ENCODE data around the gene GINM1.

The GINM1 gene

GRCh38 chr6:149567194-149567586, 1.0 kb downstream of the GINM1 start:
- no peaks in the 10 kb centered on the region for H3K9me3 Mint-ChIP-seq
- H3K36me3 Mint-ChIP-seq, result no peaks in the 10 kb centered on the region
- no peak for ATAC-seq
- H3K27me3 Mint-ChIP-seq, result no peaks in the 10 kb centered on the region
- H3K27ac Mint-ChIP-seq, result peak overlapping the region; percentile 93
- H3K4me1 Mint-ChIP-seq, result peaks cover 28% of the 10 kb centered on the region
- peak overlapping the region; percentile 94 for H3K4me3 Mint-ChIP-seq

DNA sequence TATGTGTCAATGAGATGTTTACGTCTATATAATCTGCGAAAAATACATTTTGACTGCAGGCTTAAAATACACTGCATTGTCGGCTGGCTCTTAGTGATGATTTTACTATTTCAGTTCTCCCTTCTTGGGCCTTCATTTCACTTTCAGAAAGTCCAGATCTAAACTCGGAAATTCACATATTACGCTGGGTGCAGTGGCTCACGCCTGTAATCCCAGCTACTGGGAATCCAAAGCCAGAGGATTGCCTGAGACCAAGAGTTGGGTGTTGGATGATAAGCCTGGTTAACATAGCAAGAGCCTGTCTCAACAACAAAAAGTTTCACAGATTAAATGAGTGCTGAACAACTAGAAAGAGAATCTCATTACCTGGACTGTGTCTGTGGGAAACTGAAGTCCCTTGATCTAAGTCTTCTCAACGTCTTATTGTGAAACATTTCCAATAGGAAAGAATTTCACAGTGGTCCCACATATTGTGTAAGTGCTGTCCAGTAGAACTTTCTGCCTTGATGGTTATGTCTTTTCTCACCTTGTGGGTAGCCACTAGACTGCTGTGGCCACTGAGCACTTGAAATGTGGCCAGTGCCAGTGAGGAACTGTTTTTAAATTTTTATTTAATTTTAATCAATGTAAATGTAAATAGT, 1.9 kb downstream of the GINM1 start:
- no peak for ATAC-seq
- H3K4me1 Mint-ChIP-seq, result peaks cover 28% of the 10 kb centered on the region
- peak overlapping the region; percentile 94 for H3K4me3 Mint-ChIP-seq
- no peaks in the 10 kb centered on the region for H3K36me3 Mint-ChIP-seq
- H3K27me3 Mint-ChIP-seq, result no peaks in the 10 kb centered on the region
- H3K9me3 Mint-ChIP-seq, result no peaks in the 10 kb centered on the region
- peak overlapping the region; percentile 93 for H3K27ac Mint-ChIP-seq

DNA sequence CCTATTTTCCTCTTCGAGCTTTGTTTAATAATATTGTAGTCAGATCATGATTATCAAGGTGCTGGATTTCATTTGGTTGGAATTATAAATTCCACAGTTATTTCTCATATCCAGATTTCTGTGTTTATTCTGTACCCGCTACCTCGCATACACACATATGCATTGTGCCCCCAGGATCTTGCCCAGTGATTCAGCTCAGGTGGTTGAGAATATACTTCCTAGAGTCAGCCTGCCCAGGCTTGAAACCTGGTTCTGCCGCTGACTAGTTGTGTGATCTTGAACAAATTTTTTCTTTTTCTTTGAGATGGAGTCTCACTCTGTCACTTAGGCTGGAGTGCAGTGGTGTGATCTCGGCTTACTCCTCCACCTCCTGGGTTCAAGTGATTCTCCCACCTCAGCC, 14.7 kb downstream of the GINM1 start:
- Mint-ChIP-seq H3K9me3 (no peaks in the 10 kb centered on the region), H3K4me3 (no peak overlapping the region), H3K36me3 (peaks cover 44% of the 10 kb centered on the region), H3K27me3 (no peaks in the 10 kb centered on the region), H3K4me1 (no peaks in the 10 kb centered on the region), H3K27ac (no peak overlapping the region)
- ATAC-seq, result no peak

DNA sequence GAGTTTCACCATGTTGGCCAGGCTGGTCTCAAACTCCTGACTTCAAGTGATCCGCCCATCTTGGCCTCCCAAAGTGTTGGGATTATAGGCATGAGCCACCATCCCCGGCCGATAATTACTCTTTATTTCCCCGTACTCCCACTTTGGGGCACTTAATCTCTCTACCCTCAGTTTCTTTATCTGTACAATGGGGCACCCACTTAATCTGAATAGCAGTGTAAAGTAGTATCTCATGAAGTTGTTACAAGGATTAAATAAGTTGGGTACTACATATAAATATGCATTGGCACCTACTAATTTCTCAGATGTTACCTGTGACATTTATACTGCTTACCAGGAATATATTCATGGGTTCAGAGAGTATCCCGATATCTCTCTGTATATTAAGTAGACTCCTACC, 15.2 kb downstream of the GINM1 start:
- H3K27ac Mint-ChIP-seq, result no peak overlapping the region
- no peaks in the 10 kb centered on the region for H3K27me3 Mint-ChIP-seq
- no peak overlapping the region for H3K4me3 Mint-ChIP-seq
- no peak for ATAC-seq
- no peaks in the 10 kb centered on the region for H3K4me1 Mint-ChIP-seq
- peaks cover 44% of the 10 kb centered on the region for H3K36me3 Mint-ChIP-seq
- no peaks in the 10 kb centered on the region for H3K9me3 Mint-ChIP-seq

- Mint-ChIP-seq H3K27me3 (no peaks in the 10 kb centered on the region), H3K27ac (no peak overlapping the region), H3K9me3 (no peaks in the 10 kb centered on the region), H3K4me1 (no peaks in the 10 kb centered on the region), H3K4me3 (no peak overlapping the region), H3K36me3 (peaks cover 36% of the 10 kb centered on the region)
- ATAC-seq, result no peak
Observed at GRCh38 chr6:149586149-149586548, 20.0 kb downstream of the GINM1 start.

DNA sequence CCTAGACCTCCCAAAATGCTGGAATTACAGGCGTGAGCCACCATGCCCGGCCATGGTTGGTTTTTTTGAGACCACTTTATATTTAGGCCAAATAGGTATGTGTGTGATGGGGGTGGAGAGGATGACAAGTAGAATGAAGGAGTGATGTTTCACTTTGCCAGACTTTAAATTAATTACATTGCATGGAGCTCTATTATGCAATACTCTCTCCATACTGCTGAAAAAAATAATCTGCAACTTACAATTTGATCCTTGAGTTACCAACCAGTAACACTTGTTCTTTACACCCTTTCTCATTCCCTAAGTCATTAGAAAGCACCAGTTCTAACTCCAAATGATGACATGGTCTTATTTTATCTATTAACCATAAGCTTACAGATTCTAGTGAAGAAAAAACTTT, 26.8 kb downstream of the GINM1 start:
- Mint-ChIP-seq H3K4me3 (no peak overlapping the region), H3K4me1 (no peaks in the 10 kb centered on the region), H3K27ac (no peak overlapping the region), H3K27me3 (no peaks in the 10 kb centered on the region), H3K9me3 (no peaks in the 10 kb centered on the region), H3K36me3 (peaks cover 26% of the 10 kb centered on the region)
- ATAC-seq, result no peak

GRCh38 chr6:149593408-149593807, 27.2 kb downstream of the GINM1 start:
- Mint-ChIP-seq H3K4me3 (no peak overlapping the region), H3K36me3 (peaks cover 30% of the 10 kb centered on the region), H3K27ac (no peak overlapping the region), H3K27me3 (no peaks in the 10 kb centered on the region), H3K4me1 (no peaks in the 10 kb centered on the region), H3K9me3 (no peaks in the 10 kb centered on the region)
- ATAC-seq, result no peak

DNA sequence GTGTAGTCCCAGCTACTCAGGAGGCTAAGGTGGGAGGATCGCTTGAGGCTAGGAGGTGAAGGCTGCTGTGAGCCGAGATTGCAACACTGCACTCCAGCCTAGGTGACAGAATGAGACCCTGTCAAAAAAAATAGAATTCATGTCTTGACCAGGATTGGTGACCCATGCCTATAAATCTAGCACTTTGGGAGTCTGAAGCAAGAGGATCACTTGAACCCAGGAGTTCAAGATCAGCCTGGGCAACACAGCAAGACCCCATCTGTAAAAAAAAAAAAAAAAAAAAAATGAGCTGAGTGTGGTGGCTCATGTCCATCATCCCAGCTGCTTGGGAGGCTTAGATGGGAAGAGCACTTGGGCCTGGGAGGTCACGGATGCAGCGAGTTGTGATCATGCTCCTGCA, 34.3 kb downstream of the GINM1 start:
- Mint-ChIP-seq H3K4me3 (no peak overlapping the region), H3K4me1 (no peaks in the 10 kb centered on the region), H3K27me3 (no peaks in the 10 kb centered on the region), H3K36me3 (peaks cover 32% of the 10 kb centered on the region), H3K9me3 (no peaks in the 10 kb centered on the region), H3K27ac (no peak overlapping the region)
- no peak for ATAC-seq

DNA sequence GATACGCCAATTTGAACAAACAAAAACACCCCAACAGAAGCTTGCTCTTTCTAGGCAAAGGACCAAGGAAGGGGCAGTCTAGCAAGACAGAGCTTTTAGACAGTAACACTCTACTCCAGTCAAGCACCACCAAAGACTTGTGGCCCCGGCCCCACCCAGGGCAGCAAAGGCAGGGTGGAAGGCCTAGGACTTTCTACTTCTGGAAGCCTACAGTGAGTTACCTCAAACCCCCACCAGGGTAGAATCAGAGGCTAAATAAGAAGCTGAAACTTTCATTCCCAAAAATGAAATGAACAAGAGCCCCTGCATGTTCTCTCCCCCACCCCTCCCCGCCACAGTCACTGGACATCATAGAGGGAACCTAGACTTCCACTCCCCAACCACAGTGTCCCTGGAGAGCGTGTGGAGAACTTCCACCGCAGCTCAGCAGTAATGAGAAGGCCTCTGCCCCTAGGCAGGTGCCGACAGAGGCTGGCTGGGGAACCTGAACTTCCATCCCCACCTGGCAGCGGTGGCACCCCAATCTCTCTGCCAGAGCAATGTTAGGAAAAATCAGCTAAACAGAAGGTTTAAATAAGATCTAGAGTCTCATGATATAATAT, 42.3 kb downstream of the GINM1 start:
- Mint-ChIP-seq H3K27ac (peak overlapping the region; percentile 60), H3K4me1 (peaks cover 10% of the 10 kb centered on the region), H3K27me3 (no peaks in the 10 kb centered on the region), H3K36me3 (peaks cover 22% of the 10 kb centered on the region), H3K4me3 (no peak overlapping the region), H3K9me3 (no peaks in the 10 kb centered on the region)
- peak; percentile 67 for ATAC-seq

DNA sequence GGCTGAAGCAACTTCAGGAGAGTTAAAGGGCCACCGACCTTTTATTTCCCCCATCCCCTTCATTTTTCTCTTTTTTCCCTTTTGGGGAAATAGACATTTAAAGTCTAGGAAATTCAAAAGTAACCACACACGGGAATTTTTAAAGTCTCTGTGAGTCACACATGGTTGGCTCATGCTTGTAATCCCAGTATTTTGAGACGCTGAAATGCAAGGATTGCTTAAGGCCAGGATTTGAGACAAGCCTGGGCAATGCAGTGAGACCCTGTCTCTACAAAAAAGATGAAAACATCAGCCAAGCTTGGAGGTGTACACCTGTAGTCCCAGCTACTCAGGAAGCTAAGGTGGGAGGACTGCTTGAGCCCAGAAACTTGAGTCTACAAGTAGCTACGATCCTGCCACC, 48.2 kb downstream of the GINM1 start:
- H3K27ac Mint-ChIP-seq, result no peak overlapping the region
- no peaks in the 10 kb centered on the region for H3K9me3 Mint-ChIP-seq
- no peak for ATAC-seq
- no peak overlapping the region for H3K4me3 Mint-ChIP-seq
- peaks cover 58% of the 10 kb centered on the region for H3K36me3 Mint-ChIP-seq
- H3K27me3 Mint-ChIP-seq, result no peaks in the 10 kb centered on the region
- H3K4me1 Mint-ChIP-seq, result no peaks in the 10 kb centered on the region

DNA sequence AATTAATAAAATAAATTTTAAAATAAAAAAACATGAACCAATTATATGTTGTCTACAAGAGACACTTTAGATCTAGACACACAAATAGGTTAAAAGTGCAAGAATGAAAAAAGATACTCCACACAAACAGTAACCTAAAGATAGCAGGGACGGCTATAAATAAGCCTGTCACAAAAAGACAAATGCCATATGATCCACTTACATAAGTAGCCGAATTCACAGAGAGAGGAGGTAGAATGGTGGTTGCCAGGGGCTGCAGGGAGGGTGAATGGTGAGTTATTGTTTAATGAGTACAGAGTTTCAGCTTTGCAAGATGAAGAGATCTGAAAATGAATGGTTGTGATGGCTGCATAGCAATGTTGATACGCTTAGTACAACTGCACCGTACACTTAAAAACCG, 49.6 kb downstream of the GINM1 start:
- Mint-ChIP-seq H3K27me3 (no peaks in the 10 kb centered on the region), H3K27ac (no peak overlapping the region), H3K36me3 (peaks cover 73% of the 10 kb centered on the region), H3K4me1 (no peaks in the 10 kb centered on the region), H3K9me3 (no peaks in the 10 kb centered on the region), H3K4me3 (no peak overlapping the region)
- ATAC-seq, result no peak

- peaks cover 20% of the 10 kb centered on the region for H3K4me1 Mint-ChIP-seq
- H3K27ac Mint-ChIP-seq, result no peak overlapping the region
- peak overlapping the region; percentile 16 for H3K4me3 Mint-ChIP-seq
- no peaks in the 10 kb centered on the region for H3K9me3 Mint-ChIP-seq
- no peaks in the 10 kb centered on the region for H3K27me3 Mint-ChIP-seq
- H3K36me3 Mint-ChIP-seq, result peaks cover 34% of the 10 kb centered on the region
- no peak for ATAC-seq
Observed at GRCh38 chr6:149627672-149628071, 61.5 kb downstream of the GINM1 start.

GRCh38 chr6:149628875-149629510, 62.8 kb downstream of the GINM1 start:
- Mint-ChIP-seq H3K27me3 (no peaks in the 10 kb centered on the region), H3K36me3 (peaks cover 27% of the 10 kb centered on the region), H3K9me3 (no peaks in the 10 kb centered on the region), H3K4me3 (peak overlapping the region; percentile 51), H3K4me1 (peaks cover 20% of the 10 kb centered on the region), H3K27ac (peak overlapping the region; percentile 92)
- ATAC-seq, result peak; percentile 92

DNA sequence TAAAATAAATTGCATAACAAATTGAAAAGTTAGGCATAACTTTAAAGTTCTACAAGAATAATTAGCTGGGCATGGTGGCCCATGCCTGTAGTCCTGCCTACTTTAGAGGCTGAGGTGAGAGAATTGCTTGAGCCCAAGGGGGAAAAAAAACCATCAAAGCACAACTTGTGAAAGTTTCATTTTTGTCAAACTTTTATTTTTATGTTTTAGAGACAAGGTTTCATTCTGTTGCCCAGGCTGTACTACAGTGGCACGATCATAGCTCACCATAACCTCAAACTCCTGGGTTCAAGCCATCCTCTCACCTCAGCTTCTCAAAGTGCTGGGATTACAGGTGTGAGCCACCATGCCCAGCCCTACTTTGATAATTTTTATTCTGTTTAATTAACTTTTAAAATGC, 68.1 kb downstream of the GINM1 start:
- ATAC-seq, result no peak
- Mint-ChIP-seq H3K4me1 (peaks cover 4% of the 10 kb centered on the region), H3K27me3 (no peaks in the 10 kb centered on the region), H3K36me3 (peaks cover 26% of the 10 kb centered on the region), H3K9me3 (no peaks in the 10 kb centered on the region), H3K27ac (no peak overlapping the region), H3K4me3 (no peak overlapping the region)

GRCh38 chr6:149636124-149636523, 69.9 kb downstream of the GINM1 start:
- H3K9me3 Mint-ChIP-seq, result no peaks in the 10 kb centered on the region
- no peaks in the 10 kb centered on the region for H3K27me3 Mint-ChIP-seq
- H3K4me1 Mint-ChIP-seq, result no peaks in the 10 kb centered on the region
- H3K27ac Mint-ChIP-seq, result no peak overlapping the region
- ATAC-seq, result no peak
- H3K36me3 Mint-ChIP-seq, result peaks cover 17% of the 10 kb centered on the region
- no peak overlapping the region for H3K4me3 Mint-ChIP-seq
